Tibial nerve (tissue), 4 donors: ENCODE measurements around the gene COPS3. TPM values are rescaled to one million over a fixed set of nuclear protein-coding genes. Genes with fewer than 3 reads are reported as not detected.

Experiments used
- DNase-seq, 2 donors: peaks; one replicate each; pipeline ENCODE4 v3.0.0-alpha.2; 2019; ENCODE audit warnings: low spot score in 2 of 2
- H3K27ac ChIP-seq, 4 donors: fragments of 200-600 bp; sonication (generic) in 3 of 4; one replicate each; pipeline ENCODE4 v1.5.1; 2017 to 2019; ENCODE audit warnings: mild to moderate bottlenecking in 1 of 4
- H3K27me3 ChIP-seq, 2 donors: fragments of 200-600 bp; sonication (generic) in 1 of 2; one replicate each; pipeline versions ENCODE4 v1.5.1 to v1.6.0; 2017 to 2019
- H3K36me3 ChIP-seq, 3 donors: fragments of 200-600 bp; sonication (generic); one replicate each; pipeline ENCODE4 v1.5.1; 2018 to 2019
- H3K4me1 ChIP-seq, 4 donors: fragments of 200-600 bp; sonication (generic) in 3 of 4; one replicate each; pipeline ENCODE4 v1.5.1; 2017 to 2019
- H3K4me3 ChIP-seq, 4 donors: fragments of 200-600 bp; sonication (generic) in 3 of 4; one replicate each; pipeline ENCODE4 v1.5.1; 2017 to 2019; ENCODE audit warnings: mild to moderate bottlenecking in 1 of 4, moderate library complexity in 1 of 4
- H3K9me3 ChIP-seq, 4 donors: fragments of 200-600 bp; sonication (generic) in 3 of 4; one replicate each; pipeline ENCODE4 v1.5.1; 2017 to 2019
- EP300 ChIP-seq, 2 donors: sonication (generic); formaldehyde crosslinking; IDR thresholded peaks; one replicate each; pipeline ENCODE4 v1.6.1; 2017; ENCODE audit warnings: antibody characterized with exemption in 2 of 2, mild to moderate bottlenecking in 1 of 2
- POLR2A ChIP-seq, 2 donors: fragments of 450-650 bp; IDR thresholded peaks; one replicate each; pipeline ENCODE4 v1.6.1; 2017; ENCODE audit warnings: antibody characterized with exemption in 2 of 2, mild to moderate bottlenecking in 2 of 2, moderate library complexity in 2 of 2
- WGBS, 2 donors: methylation state at CpG; one replicate each; pipeline ENCODE4 v1.1.5; 2018; 5-methylcytosine and 5-hydroxymethylcytosine counted together
- total RNA-seq, 4 donors: library from RNA; depleted of rRNA; stranded (reverse); fragments of >200 nt; gene quantifications; one replicate each; pipeline ENCODE4 v1.1.0, GENCODE V29; 2016
- TF ChIP-seq, protein P1 (sequence below), 5 experiments: fragments of 200-600 bp in 3 of 5; fragments of 450-650 bp in 2 of 5; sonication (generic) in 3 of 5; IDR thresholded peaks; one replicate each; pipeline ENCODE4 v1.5.1; 2016 to 2019; ENCODE audit warnings: antibody characterized with exemption in 5 of 5, mild to moderate bottlenecking in 3 of 5, moderate library complexity in 2 of 5

Gene COPS3
- total RNA-seq, 4 donors from 2014 or later: 15.7 to 58.8 (median 47.6) TPM

DNA sequence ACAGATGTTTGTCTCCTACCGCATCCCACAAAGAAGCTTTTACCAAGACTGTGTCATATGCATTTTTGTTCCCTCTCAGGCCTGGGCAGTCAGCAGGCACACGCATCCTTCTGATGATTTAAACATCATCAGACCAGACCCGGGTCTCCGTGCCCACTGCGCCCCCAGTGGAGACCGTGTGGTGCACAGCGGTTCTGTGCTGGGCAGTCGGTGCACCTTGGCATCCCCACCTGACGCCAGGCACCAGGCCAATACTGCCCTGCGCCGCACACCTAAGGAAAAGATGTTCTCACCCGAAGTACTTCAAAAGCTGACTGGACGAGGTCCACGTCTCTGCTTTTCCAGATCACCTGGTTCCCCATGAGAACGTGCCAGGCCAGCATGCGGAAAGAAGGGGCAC is 64.3 kb downstream of the COPS3 start:
- Histone ChIP-seq H3K27me3 (no peaks in the 10 kb centered on the region), H3K27ac (no peak overlapping the region), H3K9me3 (no peaks in the 10 kb centered on the region), H3K4me1 (no peaks in the 10 kb centered on the region), H3K4me3 (no peak overlapping the region), H3K36me3 (peaks cover 2 to 99% (median 29%) of the 10 kb centered on the region in 3 donors)
- no peak for DNase-seq
- WGBS, 2 donors: 83 to 91% methylated on average over 16 of the region's 16 CpGs
- TF ChIP-seq EP300 (IDR thresholded peaks at IDR 0.05) (no peak), POLR2A (IDR thresholded peaks at IDR 0.05) (no peak)
- TF ChIP-seq, protein P1, sequence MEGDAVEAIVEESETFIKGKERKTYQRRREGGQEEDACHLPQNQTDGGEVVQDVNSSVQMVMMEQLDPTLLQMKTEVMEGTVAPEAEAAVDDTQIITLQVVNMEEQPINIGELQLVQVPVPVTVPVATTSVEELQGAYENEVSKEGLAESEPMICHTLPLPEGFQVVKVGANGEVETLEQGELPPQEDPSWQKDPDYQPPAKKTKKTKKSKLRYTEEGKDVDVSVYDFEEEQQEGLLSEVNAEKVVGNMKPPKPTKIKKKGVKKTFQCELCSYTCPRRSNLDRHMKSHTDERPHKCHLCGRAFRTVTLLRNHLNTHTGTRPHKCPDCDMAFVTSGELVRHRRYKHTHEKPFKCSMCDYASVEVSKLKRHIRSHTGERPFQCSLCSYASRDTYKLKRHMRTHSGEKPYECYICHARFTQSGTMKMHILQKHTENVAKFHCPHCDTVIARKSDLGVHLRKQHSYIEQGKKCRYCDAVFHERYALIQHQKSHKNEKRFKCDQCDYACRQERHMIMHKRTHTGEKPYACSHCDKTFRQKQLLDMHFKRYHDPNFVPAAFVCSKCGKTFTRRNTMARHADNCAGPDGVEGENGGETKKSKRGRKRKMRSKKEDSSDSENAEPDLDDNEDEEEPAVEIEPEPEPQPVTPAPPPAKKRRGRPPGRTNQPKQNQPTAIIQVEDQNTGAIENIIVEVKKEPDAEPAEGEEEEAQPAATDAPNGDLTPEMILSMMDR (IDR thresholded peaks at IDR 0.05): no peak

DNA sequence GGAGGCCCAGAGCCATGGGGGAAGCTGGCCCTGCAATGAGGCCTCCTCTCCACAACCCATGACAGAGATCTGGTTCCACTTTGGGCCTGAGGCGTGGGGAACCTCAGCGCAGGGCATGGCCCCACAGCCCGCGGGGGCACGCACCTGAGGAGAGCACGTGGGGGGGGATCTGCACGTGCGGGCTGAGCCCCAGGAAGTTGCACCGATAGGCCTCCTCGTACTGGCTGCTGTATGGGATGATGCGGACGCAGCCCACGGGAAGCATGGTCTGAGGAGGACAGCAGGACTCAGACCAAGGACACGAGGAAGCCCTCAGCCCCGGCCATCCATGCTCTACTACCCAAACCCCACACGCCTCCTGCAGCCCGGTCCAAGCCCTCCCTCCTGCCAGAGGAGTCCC is 64.8 kb downstream of the COPS3 start:
- H3K27me3 ChIP-seq: no peaks in the 10 kb centered on the region
- no peak overlapping the region for H3K4me3 ChIP-seq
- WGBS, 2 donors: 80 to 90% methylated on average over 9 to 12 of the region's 17 CpGs
- no peak overlapping the region for H3K27ac ChIP-seq
- no peaks in the 10 kb centered on the region for H3K9me3 ChIP-seq
- no peak for DNase-seq
- no peaks in the 10 kb centered on the region for H3K4me1 ChIP-seq
- peaks cover 2 to 99% (median 23%) of the 10 kb centered on the region in 3 donors for H3K36me3 ChIP-seq
- TF ChIP-seq, protein P1 (IDR thresholded peaks at IDR 0.05): no peak
- TF ChIP-seq EP300 (IDR thresholded peaks at IDR 0.05): no peak
- no peak for TF ChIP-seq POLR2A (IDR thresholded peaks at IDR 0.05)

DNA sequence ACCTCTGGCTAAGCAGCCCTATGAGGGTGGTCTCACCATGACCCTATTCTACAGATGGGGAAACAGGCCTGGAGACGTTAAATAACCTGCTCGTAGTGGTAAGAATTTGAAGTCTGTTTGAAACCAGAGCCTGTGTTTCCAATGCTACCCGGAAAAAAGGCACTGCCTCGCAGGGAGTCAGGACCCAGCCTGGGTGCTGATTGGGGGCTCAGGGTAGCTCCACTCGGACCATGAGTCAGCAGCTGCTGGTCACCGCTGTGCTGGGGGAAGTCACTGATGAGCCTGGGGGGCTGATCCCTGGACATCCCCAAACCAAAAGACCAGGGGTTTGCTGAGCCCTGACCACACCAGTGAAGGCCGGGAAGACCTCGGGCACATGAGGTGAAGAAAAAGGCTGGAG is 65.5 kb downstream of the COPS3 start:
- TF ChIP-seq EP300 (IDR thresholded peaks at IDR 0.05): no peak
- TF ChIP-seq, protein P1 (IDR thresholded peaks at IDR 0.05): no peak
- TF ChIP-seq POLR2A (IDR thresholded peaks at IDR 0.05): no peak
- 75 to 78% methylated on average over 8 of the region's 8 CpGs for whole genome bisulfite sequencing, 2 donors
- H3K4me1 ChIP-seq: no peaks in the 10 kb centered on the region
- H3K4me3 ChIP-seq: no peak overlapping the region
- H3K27me3 ChIP-seq: no peaks in the 10 kb centered on the region
- DNase-seq: no peak
- H3K27ac ChIP-seq: no peak overlapping the region
- no peaks in the 10 kb centered on the region for H3K9me3 ChIP-seq
- peaks cover 2 to 99% (median 18%) of the 10 kb centered on the region in 3 donors for H3K36me3 ChIP-seq

DNA sequence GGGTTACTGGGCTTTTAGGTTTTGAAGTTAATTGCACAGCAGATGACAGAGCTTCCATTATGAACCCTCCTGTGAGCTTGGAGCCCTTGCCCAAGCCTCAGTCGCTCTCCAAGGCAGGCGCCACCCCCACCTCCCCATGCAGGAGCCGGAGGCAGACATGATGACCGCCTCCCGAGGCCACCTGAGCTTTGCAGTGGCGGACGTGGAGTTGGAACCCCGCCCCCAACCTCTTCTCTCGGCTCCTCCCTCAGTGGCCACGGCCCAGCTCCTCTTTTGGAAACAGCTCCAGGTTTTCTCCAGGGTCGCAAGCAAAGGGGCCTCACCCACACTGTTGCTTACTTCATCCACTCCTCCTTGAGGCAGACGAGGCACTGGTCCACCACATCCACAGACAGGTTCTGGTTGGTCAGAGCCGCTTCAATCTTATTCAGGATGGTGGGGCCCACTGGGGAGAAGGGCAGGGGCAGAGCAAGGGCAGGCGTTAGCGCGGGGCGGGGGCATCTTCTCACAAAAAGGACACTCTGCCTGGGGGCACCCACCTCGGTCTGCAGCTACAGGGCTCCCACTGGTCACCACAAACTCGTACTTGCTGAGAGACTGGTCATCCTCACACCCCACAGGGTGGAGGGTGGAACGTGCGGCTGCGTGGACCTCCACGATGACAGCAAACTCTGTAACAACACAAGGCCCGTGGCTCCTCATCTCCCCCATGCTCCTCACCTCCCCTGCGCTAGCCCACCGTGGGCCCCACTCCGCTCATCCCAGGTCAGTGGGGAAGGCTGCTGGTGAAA is 66.2 kb downstream of the COPS3 start:
- Histone ChIP-seq H3K4me1 (no peaks in the 10 kb centered on the region), H3K27me3 (no peaks in the 10 kb centered on the region), H3K4me3 (no peak overlapping the region), H3K36me3 (peaks cover 2 to 97% (median 18%) of the 10 kb centered on the region in 3 donors), H3K27ac (no peak overlapping the region), H3K9me3 (no peaks in the 10 kb centered on the region)
- TF ChIP-seq EP300 (IDR thresholded peaks at IDR 0.05): no peak
- TF ChIP-seq, protein P1 (IDR thresholded peaks at IDR 0.05): no peak
- DNase-seq: no peak
- WGBS, 2 donors: 77 to 81% methylated on average over 22 to 23 of the region's 27 CpGs

DNA sequence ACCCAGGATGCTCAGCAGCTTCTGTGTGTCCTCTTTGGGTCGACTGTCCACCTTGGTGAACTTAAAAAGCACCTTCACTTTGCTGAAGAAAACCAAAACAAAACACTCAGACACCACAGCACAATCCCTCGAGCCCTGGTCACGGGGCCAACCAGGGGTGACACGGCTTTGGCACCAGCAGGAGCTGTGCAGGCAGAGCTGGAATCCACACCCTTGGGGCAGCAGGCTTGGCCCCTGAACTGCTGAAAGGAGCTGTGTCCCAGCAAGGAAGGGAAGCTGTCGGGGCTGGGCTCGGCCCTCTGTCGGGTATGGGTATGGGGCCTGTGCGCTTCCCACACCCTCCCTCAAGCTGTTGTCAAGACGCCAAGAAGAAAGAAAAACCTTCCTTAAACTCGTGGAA is 67.3 kb downstream of the COPS3 start:
- H3K9me3 ChIP-seq: no peaks in the 10 kb centered on the region
- H3K36me3 ChIP-seq: peaks cover 2 to 90% (median 15%) of the 10 kb centered on the region in 3 donors
- WGBS, 2 donors: 55 to 65% methylated on average over 10 of the region's 10 CpGs
- H3K4me1 ChIP-seq: no peaks in the 10 kb centered on the region
- H3K4me3 ChIP-seq: no peak overlapping the region
- TF ChIP-seq EP300 (IDR thresholded peaks at IDR 0.05) (no peak), POLR2A (IDR thresholded peaks at IDR 0.05) (no peak)
- TF ChIP-seq, protein P1 (IDR thresholded peaks at IDR 0.05): no peak
- no peak for DNase-seq
- H3K27me3 ChIP-seq: no peaks in the 10 kb centered on the region
- no peak overlapping the region for H3K27ac ChIP-seq
